Adrenal gland (tissue), 5 donors: Measurements from ENCODE around the gene PTPRQ.

ENCODE experiments used
- POLR2A ChIP-seq, 2 donors: fragments of 450-650 bp; IDR thresholded peaks; one replicate each; pipeline ENCODE4 v1.6.1; 2017; ENCODE audit warnings: antibody characterized with exemption in 2 of 2, mild to moderate bottlenecking in 2 of 2, moderate library complexity in 1 of 2
- TF ChIP-seq, protein P1 (sequence below), 6 experiments: fragments of 450-650 bp in 4 of 6; fragments of 200-600 bp in 2 of 6; sonication (generic) in 1 of 6; IDR thresholded peaks; 1 replicate in 5 of 6; 2 replicates in 1 of 6; pipeline versions ENCODE4 v1.5.1 to v1.8.0; 2016 to 2021; ENCODE audit warnings: antibody characterized with exemption in 6 of 6, mild to moderate bottlenecking in 2 of 6, moderate library complexity in 1 of 6
- donor health status: DM: no; HTN: no; CAD: no.

DNA sequence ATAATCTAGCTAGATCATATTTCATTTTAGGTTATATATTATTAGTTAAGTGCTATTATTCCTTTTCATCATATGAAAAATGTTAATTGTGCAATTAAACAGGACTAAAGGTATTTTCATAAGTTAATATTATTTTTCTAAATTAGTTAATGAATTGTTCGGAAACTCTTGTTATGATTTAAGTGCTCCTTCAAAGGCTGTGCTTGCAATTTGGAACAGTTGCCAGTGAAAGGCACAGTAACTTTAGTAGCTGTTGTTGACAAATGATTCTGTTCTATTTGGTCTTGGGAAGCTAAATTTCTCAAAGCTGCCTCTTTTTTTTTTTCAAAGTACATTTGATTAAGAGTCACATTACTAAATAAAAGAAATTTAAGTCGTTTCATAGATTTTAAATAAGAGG lies 40.7 kb downstream of the PTPRQ start:
- TF ChIP-seq, protein P1, sequence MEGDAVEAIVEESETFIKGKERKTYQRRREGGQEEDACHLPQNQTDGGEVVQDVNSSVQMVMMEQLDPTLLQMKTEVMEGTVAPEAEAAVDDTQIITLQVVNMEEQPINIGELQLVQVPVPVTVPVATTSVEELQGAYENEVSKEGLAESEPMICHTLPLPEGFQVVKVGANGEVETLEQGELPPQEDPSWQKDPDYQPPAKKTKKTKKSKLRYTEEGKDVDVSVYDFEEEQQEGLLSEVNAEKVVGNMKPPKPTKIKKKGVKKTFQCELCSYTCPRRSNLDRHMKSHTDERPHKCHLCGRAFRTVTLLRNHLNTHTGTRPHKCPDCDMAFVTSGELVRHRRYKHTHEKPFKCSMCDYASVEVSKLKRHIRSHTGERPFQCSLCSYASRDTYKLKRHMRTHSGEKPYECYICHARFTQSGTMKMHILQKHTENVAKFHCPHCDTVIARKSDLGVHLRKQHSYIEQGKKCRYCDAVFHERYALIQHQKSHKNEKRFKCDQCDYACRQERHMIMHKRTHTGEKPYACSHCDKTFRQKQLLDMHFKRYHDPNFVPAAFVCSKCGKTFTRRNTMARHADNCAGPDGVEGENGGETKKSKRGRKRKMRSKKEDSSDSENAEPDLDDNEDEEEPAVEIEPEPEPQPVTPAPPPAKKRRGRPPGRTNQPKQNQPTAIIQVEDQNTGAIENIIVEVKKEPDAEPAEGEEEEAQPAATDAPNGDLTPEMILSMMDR (IDR thresholded peaks at IDR 0.05) = no peak
- TF ChIP-seq POLR2A (IDR thresholded peaks at IDR 0.05) = no peak
